Measurements from ENCODE around the gene CC2D1A.

DNA sequence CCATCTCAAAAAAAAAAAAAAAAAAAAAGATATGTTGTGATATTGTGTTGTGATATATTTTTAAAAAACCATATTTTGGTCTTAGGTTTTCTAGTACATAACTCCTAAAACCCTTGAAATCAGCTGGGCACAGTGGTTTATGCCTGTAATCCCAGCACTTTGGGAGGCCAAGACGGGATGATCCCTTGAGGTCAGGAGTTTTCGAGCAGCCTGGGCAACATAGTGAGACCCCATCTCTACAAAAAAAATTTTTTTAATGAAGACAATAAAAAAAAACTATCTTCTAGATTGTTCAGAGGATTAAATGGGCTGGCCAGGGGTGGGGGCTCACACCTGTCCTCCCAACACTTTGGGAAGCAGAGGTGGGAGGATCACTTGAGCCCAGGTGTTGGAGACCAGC lies 45.0 kb downstream of the CC2D1A start:
- TF ChIP-seq, protein P1, sequence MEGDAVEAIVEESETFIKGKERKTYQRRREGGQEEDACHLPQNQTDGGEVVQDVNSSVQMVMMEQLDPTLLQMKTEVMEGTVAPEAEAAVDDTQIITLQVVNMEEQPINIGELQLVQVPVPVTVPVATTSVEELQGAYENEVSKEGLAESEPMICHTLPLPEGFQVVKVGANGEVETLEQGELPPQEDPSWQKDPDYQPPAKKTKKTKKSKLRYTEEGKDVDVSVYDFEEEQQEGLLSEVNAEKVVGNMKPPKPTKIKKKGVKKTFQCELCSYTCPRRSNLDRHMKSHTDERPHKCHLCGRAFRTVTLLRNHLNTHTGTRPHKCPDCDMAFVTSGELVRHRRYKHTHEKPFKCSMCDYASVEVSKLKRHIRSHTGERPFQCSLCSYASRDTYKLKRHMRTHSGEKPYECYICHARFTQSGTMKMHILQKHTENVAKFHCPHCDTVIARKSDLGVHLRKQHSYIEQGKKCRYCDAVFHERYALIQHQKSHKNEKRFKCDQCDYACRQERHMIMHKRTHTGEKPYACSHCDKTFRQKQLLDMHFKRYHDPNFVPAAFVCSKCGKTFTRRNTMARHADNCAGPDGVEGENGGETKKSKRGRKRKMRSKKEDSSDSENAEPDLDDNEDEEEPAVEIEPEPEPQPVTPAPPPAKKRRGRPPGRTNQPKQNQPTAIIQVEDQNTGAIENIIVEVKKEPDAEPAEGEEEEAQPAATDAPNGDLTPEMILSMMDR (IDR thresholded peaks at IDR 0.05): no peak
- TF ChIP-seq EP300 (IDR thresholded peaks at IDR 0.05) (no peak), POLR2A (IDR thresholded peaks at IDR 0.05) (no peak)

Measured in tibial nerve (tissue), 4 donors.